GM21529 (cell line): ENCODE data around the gene CEMIP.

ENCODE experiments used
- ATAC-seq: cut with Tn5 transposase; IDR thresholded peaks from one replicate; pipeline ENCODE4 v1.9.1; 2021; ENCODE audit not compliant: unreplicated experiment

The CEMIP gene

GRCh38 chr15:80885016-80885579, 105.9 kb downstream of the CEMIP start:
- no peak for ATAC-seq

DNA sequence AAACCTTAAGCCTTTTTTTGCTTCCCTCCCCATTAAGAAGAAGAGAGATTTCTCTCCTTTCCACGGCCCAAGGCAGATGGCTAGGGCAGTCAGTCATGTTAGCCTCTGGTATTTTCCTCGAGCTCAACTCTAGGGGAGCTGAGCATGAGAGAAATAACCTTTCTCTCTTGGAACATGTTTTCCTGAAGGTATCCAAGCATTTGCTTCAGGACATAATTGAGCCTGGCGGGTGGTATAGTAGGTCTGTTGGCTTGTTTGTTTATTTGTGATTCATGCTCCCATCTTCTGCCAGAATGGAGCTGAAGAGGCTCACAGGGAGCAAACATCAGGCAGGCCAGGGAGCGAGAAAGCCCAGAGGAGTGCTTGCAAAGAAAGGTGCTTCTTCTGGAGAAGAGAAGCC, 108.0 kb downstream of the CEMIP start:
- no peak for ATAC-seq

- ATAC-seq = no peak
Observed at GRCh38 chr15:80888846-80889245, 109.7 kb downstream of the CEMIP start.

- ATAC-seq = no peak
Observed at GRCh38 chr15:80890341-80891005, 111.3 kb downstream of the CEMIP start.

GRCh38 chr15:80891006-80891405, 111.8 kb downstream of the CEMIP start:
- no peak for ATAC-seq

DNA sequence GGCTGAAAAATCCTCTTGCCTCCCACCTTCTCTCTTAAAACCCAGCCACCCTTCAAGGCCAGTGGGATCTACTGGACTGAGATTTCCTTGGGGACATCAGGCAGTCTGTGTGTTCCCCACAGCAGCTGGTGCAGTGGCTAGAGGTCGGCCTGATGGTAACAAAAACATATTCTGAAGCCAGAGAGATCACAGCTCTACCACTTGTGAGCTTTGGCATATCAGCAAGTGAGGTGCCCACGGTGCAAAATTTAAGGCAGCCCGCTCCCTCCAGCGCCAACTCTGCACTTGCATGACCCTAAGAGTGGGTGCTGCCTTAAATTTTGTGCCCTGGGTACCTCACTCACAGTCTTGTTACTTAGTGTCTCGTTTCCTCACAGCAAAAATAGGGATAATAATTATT, 113.2 kb downstream of the CEMIP start:
- no peak for ATAC-seq

DNA sequence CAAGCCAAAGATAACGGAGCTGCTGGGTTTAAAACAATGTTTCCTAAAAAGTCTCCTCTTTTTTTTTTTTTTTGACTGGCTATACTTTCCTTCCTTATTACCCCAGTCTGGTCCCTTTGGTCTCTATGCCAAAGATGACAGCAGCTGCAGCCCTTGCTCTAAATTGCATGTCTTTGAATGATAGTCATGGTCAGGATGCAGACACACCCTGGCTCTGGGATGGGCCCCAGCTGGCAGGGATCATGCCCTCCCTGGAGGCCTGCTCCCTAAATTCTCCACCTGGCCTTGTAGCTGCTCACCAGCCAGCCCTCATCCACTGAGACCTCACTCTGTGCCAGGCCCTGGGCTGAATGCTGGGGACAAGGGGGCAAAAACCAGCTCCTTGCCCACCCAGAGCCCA, 114.6 kb downstream of the CEMIP start:
- ATAC-seq = no peak

DNA sequence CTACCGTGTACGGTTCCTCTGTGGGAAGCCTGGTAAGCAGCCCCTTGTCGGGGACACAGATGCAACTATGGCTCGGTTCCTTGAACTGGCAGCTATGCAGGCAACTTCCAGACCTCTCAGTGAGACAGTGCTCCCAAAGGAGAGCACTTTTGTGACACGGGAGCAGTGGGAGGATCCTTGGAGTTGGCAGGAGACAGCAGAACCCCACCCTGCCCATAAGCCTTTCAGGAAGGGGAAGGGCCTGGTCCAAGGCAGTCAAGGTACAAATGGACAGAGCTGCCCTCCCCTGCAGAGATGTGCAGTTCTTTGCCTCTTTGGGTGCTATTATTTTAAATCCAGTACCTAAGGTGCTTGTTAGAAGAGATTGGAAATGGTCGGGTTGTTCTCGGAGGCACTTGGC, 115.9 kb downstream of the CEMIP start:
- ATAC-seq = no peak

DNA sequence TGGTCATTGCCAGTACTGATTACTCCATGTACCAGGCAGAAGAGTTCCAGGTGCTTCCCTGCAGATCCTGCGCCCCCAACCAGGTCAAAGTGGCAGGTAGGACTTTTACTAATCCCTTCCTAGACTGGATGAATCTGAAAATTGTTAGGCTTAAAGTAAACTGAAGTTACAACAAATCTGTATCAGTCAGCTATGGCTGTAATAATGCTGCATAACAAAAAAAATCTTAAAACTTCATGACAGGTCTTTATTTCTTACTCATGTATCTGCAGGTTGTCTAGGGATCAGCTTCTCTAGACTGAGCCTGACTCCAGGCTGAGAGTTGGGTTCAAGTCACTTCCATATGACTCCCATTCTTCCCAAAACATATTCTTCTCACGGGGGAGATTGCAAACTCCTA, 116.8 kb downstream of the CEMIP start:
- no peak for ATAC-seq

- ATAC-seq = no peak
Observed at GRCh38 chr15:80898040-80898439, 118.9 kb downstream of the CEMIP start.

GRCh38 chr15:80902298-80902801, 123.2 kb downstream of the CEMIP start:
- ATAC-seq = no peak

DNA sequence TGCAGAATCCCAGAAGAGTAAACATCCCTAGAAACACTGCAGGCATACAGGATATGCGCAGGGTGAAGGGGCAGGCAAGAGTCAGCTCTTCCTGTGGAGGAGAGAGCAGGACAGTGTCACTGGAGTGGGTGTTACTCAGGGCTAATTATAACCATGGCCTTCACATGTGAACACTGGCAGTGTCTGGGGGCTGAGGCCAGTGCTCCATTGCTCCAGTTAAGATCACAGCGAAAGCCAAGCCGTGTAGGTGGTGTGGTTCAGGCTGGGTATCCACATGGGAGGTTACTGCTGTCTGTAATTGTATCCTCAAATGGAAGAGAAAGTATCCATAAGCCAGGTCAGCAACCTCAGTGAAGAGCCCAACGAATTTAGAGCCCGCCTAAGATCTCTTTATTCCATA, 125.8 kb downstream of the CEMIP start:
- no peak for ATAC-seq

DNA sequence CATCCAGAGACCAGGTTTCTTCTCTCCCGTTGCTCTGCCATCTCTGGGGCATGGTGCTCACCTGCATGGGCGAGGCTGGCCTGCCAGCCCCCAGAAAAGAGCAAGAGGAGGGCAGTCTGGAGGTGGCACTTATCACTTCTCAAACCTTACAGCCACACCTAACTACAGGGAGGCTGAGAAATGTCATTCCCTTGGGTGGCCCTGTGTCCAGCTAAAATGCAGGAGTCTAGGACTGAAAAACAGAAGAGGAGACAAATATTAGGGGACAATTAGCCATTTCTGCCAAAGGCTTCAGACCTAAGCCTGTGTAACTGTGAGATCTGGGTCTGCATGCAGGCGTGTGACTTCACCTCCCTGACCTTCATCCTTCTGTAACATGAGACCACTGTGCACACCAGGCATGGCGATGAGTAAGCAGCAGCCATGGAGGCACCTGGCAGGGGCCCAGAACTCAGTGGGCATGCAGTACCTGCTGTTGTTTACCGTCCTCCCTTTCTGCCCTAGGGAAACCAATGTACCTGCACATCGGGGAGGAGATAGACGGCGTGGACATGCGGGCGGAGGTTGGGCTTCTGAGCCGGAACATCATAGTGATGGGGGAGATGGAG, 127.1 kb downstream of the CEMIP start:
- no peak for ATAC-seq

- no peak for ATAC-seq
Observed at GRCh38 chr15:80911821-80912220, 132.7 kb downstream of the CEMIP start.

DNA sequence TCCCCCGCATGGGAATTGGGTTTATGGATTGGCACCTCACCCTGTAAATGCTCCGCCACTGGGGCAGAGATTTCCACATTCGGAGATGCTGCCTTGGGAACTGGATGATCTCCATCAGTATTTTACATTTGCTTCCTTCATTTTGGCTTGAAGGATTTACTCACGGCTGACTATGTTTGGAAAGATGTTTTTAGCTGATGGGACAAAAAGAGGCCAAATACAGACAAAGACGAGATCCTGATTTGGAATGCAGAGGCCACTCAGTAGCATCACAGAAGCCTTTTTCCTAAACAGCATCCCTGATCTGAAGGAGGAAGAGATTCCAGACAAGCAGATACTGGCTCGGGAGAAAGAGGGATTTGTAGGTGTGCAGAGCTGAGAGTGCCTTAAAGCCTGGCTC, 133.5 kb downstream of the CEMIP start:
- no peak for ATAC-seq

GRCh38 chr15:80913541-80913940, 134.4 kb downstream of the CEMIP start:
- ATAC-seq = no peak

DNA sequence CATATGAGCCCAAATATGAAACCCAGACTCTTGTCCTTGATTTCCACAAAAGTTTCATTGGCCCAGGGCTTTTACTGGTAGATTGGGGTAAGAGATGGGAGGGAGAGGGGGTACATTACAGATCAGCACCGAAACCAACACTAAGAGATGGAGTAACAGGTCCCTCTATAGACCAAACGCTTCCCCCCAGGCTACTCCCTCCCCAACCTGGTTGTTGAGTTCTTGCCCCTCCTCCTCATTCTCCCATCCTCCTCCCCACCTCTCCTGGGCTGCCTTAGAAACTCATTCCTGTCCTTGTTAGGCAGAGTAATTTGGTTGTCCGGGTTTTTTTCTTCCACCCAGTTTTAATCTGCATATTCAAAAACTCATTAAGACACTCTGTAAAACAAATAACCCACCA, 136.3 kb downstream of the CEMIP start:
- ATAC-seq = no peak

GRCh38 chr15:80916056-80916455, 136.9 kb downstream of the CEMIP start:
- no peak for ATAC-seq

DNA sequence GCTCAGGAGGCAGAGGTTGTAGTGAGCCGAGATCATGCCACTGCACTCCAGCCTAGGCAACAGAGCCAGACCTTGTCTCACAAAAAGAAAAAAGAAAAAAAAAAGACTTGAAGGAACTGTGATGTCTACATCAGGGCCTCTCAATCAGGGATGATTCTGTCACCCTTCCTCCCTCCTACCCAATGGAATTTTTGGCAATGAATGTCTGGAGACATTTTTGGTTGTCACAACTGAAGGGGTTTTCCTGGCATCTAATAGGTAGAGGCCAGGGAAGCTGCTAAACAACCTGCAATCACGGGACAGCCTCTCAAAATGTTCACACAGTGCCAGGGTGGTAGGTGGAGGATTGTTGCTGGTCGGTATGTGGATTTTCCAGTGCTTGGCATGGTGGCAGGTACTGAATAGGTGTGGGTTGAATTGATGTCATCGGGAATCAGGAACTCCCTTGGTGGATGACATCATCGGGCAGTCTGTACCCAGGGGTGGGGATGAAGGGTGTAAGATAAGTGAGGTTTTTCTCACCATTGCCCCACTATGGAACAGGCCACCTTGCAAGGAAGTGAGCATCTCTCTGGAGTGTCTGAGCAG, 139.1 kb downstream of the CEMIP start:
- ATAC-seq = no peak

- no peak for ATAC-seq
Observed at GRCh38 chr15:80920271-80920699, 141.1 kb downstream of the CEMIP start.

DNA sequence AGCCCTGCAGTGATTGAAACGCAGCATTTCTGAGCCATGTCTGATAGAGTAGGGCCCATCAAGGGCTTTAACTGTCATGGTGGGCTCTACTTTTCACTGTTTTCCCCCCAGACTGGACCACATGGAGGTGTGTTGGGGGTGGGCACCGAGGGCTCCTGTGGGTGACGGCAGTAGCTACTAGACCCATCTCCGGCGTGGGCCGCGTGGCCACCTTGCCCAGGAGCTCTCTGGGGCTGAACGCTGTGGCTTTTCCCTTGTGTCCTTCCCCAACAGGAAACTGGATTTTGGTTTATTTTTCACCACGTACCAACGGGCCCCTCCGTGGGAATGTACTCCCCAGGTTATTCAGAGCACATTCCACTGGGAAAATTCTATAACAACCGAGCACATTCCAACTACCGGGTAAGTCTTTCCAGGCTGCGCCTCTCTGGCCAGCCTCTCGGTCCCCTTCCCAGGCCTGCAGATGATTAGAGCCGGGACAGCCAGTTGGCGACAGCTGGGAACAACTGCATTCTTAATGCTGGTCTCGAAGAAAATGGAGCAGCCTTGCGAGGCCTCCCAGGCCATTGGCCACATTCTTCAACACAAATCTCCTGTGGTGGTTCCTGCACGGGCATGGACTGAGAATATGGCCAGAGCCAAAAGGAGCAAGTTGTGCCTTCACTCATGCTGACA, 142.7 kb downstream of the CEMIP start:
- no peak for ATAC-seq

DNA sequence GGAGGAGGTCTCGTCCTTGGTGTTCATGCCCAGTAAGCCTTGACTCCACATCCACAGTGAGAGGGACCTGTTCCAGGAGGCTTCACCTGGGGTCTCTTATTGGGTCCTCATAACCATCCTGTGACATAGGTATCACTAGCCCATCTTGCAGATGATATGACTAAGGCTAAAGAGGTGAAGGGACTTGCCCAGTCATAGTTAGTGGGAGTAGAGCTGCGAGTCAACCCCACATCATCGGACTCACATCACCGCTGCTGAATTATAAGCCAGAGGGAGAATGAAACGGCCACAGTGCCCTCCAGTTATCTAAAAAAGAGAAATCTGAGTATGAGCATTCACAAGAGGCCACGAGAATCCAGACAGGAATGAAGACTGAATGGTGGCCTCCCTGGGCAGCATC, 144.5 kb downstream of the CEMIP start:
- ATAC-seq = no peak
